HEK293 (cell line): Measurements from ENCODE around the gene NAA25.
A peak's percentile ranks its signal among the peaks of the same experiment; 100 is the strongest.

Experiments
- CTCF ChIA-PET: fragments of 350-600 bp; formaldehyde crosslinking; extraction: SDS; loops from one replicate; lab custom pipeline; 2021; ENCODE audit warnings: antibody characterized with exemption; lab: Yijun Ruan, JAX
- POLR2A ChIA-PET: fragments of 300-600 bp; formaldehyde crosslinking; extraction: SDS; loops from one replicate; lab custom pipeline; 2020; ENCODE audit warnings: antibody characterized with exemption, inconsistent platforms; lab: Yijun Ruan, JAX
- H3K27ac ChIP-seq: fragments of 200-500 bp; sonication (Bioruptor generic); 2 replicates; pipeline ENCODE4 v1.5.1; 2014; ENCODE audit warnings: low read depth, low read length, control low read depth, inconsistent platforms; ENCODE audit errors: extremely low read depth
- H3K36me3 ChIP-seq, 2 experiments: fragments of 200-500 bp in 1 of 2; sonication (Bioruptor generic) in 1 of 2; 1 replicate in 1 of 2; 2 replicates in 1 of 2; pipeline ENCODE4 v1.5.1; 2014 to 2017; ENCODE audit warnings: inconsistent platforms in 2 of 2, low read length in 2 of 2; ENCODE audit not compliant: control insufficient read depth in 2 of 2, insufficient read depth in 1 of 2
- H3K4me1 ChIP-seq: fragments of 200-500 bp; sonication (Bioruptor generic); 2 replicates; pipeline ENCODE4 v1.5.1; 2014; ENCODE audit warnings: mild to moderate bottlenecking, low read length, inconsistent platforms; ENCODE audit not compliant: control insufficient read depth, insufficient read depth
- H3K4me3 ChIP-seq: 2 replicates; pipeline ENCODE4 v1.5.1; 2011; ENCODE audit warnings: low read depth, mild to moderate bottlenecking, control low read depth, low read length, moderate library complexity
- H3K9me3 ChIP-seq: fragments of 200-500 bp; sonication (Bioruptor generic); 2 replicates; pipeline ENCODE4 v1.5.1; 2014; ENCODE audit warnings: low read depth, low read length, inconsistent platforms; ENCODE audit not compliant: control insufficient read depth, insufficient read depth
- GFI1B ChIP-seq: fragments of 450-650 bp; formaldehyde crosslinking; IDR thresholded peaks from 2 replicates; pipeline ENCODE4 v1.5.1; 2016; ENCODE audit warnings: missing biosample characterization, missing genetic modification characterization
- HOXD13 ChIP-seq: sonication (generic); formaldehyde crosslinking; IDR thresholded peaks from 2 replicates; pipeline ENCODE4 v1.8.0; 2022; ENCODE audit warnings: missing genetic modification reagents, borderline replicate concordance
- KLF7 ChIP-seq: fragments of 450-650 bp; formaldehyde crosslinking; IDR thresholded peaks from 2 replicates; pipeline ENCODE4 v1.5.1; 2016; ENCODE audit warnings: missing biosample characterization, missing genetic modification characterization, borderline replicate concordance
- YY1 ChIP-seq: fragments of 450-650 bp; formaldehyde crosslinking; IDR thresholded peaks from 2 replicates; pipeline ENCODE4 v1.5.1; 2018; ENCODE audit warnings: missing biosample characterization, missing genetic modification characterization
- ZBTB1 ChIP-seq: fragments of 450-650 bp; formaldehyde crosslinking; IDR thresholded peaks from 2 replicates; pipeline ENCODE4 v1.5.1; 2016; ENCODE audit warnings: missing biosample characterization, missing genetic modification characterization
- ZBTB6 ChIP-seq: fragments of 450-650 bp; formaldehyde crosslinking; IDR thresholded peaks from 2 replicates; pipeline ENCODE4 v1.5.1; 2017; ENCODE audit warnings: missing biosample characterization, missing genetic modification characterization
- ZBTB8A ChIP-seq: fragments of 450-650 bp; formaldehyde crosslinking; IDR thresholded peaks from 2 replicates; pipeline ENCODE4 v1.5.1; 2016; ENCODE audit warnings: missing biosample characterization, missing genetic modification characterization
- ZFHX2 ChIP-seq: fragments of 450-650 bp; formaldehyde crosslinking; conservative IDR thresholded peaks from 2 replicates; pipeline ENCODE4 v1.5.1; 2016; ENCODE audit warnings: missing biosample characterization, missing genetic modification characterization
- ZNF19 ChIP-seq: fragments of 450-650 bp; formaldehyde crosslinking; IDR thresholded peaks from 2 replicates; pipeline ENCODE4; 2016; ENCODE audit warnings: missing biosample characterization, missing genetic modification characterization, low read depth
- ZNF211 ChIP-seq: fragments of 450-650 bp; formaldehyde crosslinking; IDR thresholded peaks from 2 replicates; pipeline ENCODE4 v1.5.1; 2016; ENCODE audit warnings: low read depth, missing biosample characterization, missing genetic modification characterization
- ZNF274 ChIP-seq, 2 experiments: fragments of 200-500 bp in 1 of 2; fragments of 450-650 bp in 1 of 2; sonication (Bioruptor generic) in 1 of 2; formaldehyde crosslinking in 1 of 2; IDR thresholded peaks; 2 replicates each; pipeline versions ENCODE4 v1.5.1 to v1.6.1; 2014 to 2016; ENCODE audit warnings: borderline replicate concordance in 1 of 2, inconsistent platforms in 1 of 2, low read length in 1 of 2, missing biosample characterization in 1 of 2, missing genetic modification characterization in 1 of 2
- ZNF37A ChIP-seq: fragments of 450-650 bp; IDR thresholded peaks from 2 replicates; pipeline ENCODE4 v1.5.1; 2018; ENCODE audit warnings: missing biosample characterization, missing genetic modification characterization
- ZNF391 ChIP-seq: fragments of 450-650 bp; formaldehyde crosslinking; IDR thresholded peaks from 2 replicates; pipeline ENCODE4 v1.5.1; 2016; ENCODE audit warnings: low read depth, missing biosample characterization, missing genetic modification characterization, borderline replicate concordance
- ZNF398 ChIP-seq: fragments of 450-650 bp; formaldehyde crosslinking; IDR thresholded peaks from 2 replicates; pipeline ENCODE4 v1.5.1; 2017; ENCODE audit warnings: missing biosample characterization, missing genetic modification characterization
- ZNF473 ChIP-seq: fragments of 450-650 bp; formaldehyde crosslinking; IDR thresholded peaks from 2 replicates; pipeline ENCODE4 v1.5.1; 2017; ENCODE audit warnings: missing biosample characterization, missing genetic modification characterization
- ZNF561 ChIP-seq: fragments of 450-650 bp; IDR thresholded peaks from 2 replicates; pipeline ENCODE4 v1.5.1; 2018; ENCODE audit warnings: missing biosample characterization, missing genetic modification characterization, borderline replicate concordance
- ZNF623 ChIP-seq: fragments of 450-650 bp; formaldehyde crosslinking; IDR thresholded peaks from 2 replicates; pipeline ENCODE4 v1.5.1; 2016; ENCODE audit warnings: missing biosample characterization, missing genetic modification characterization
- ZNF658 ChIP-seq: fragments of 450-650 bp; formaldehyde crosslinking; IDR thresholded peaks from 2 replicates; pipeline ENCODE4; 2016; ENCODE audit warnings: missing biosample characterization, missing genetic modification characterization
- ZNF791 ChIP-seq: fragments of 450-650 bp; formaldehyde crosslinking; IDR thresholded peaks from 2 replicates; pipeline ENCODE4 v1.5.1; 2016; ENCODE audit warnings: missing biosample characterization, missing genetic modification characterization
- ZNF792 ChIP-seq: fragments of 450-650 bp; formaldehyde crosslinking; IDR thresholded peaks from 2 replicates; pipeline ENCODE4 v1.5.1; 2016; ENCODE audit warnings: missing biosample characterization, missing genetic modification characterization
- ZNF837 ChIP-seq: fragments of 450-650 bp; formaldehyde crosslinking; IDR thresholded peaks from 2 replicates; pipeline ENCODE4 v1.5.1; 2016; ENCODE audit warnings: missing biosample characterization, missing genetic modification characterization
- ZNF843 ChIP-seq: fragments of 450-650 bp; formaldehyde crosslinking; IDR thresholded peaks from 2 replicates; pipeline ENCODE4 v1.5.1; 2016; ENCODE audit warnings: missing biosample characterization, missing genetic modification characterization
- ZSCAN5A ChIP-seq: fragments of 450-650 bp; formaldehyde crosslinking; IDR thresholded peaks from 2 replicates; pipeline ENCODE4 v1.5.1; 2016; ENCODE audit warnings: missing biosample characterization, missing genetic modification characterization
- TF ChIP-seq, protein P1 (sequence below): fragments of 450-650 bp; formaldehyde crosslinking; IDR thresholded peaks from 2 replicates; pipeline ENCODE4 v1.5.1; 2017; ENCODE audit warnings: missing biosample characterization, missing genetic modification characterization
- TF ChIP-seq, protein P2 (sequence below): fragments of 450-650 bp; formaldehyde crosslinking; IDR thresholded peaks from 2 replicates; pipeline ENCODE4 v1.5.1; 2016; ENCODE audit warnings: missing biosample characterization, missing genetic modification characterization
- TF ChIP-seq, protein P3 (sequence below): fragments of 450-650 bp; formaldehyde crosslinking; IDR thresholded peaks from 2 replicates; pipeline ENCODE4 v1.5.1; 2016; ENCODE audit warnings: missing biosample characterization, missing genetic modification characterization, low read depth

NAA25 gene

GRCh38 chr12:112108202-112109079 is at the start of gene NAA25:
Gene NAA25 (minus strand): TSS chr12:112108783. CDS start chr12:112108773, 10 bp downstream.
- Histone ChIP-seq H3K9me3 (no peaks in the 10 kb centered on the region), H3K36me3 (peaks cover 13 to 24% of the 10 kb centered on the region in 2 experiments; a peak in 2 of 3 replicates), H3K4me1 (peaks cover 18% of the 10 kb centered on the region), H3K27ac (peak within 1 kb of the TSS; percentile 95), H3K4me3 (peak within 1 kb of the TSS; percentile 88)
- POLR2A ChIA-PET, result interaction anchor here (0.6 to 5.9 kb wide), 9 partner anchors 8 to 317 kb away, joined by 3 to 53 read pairs (median 5); partner anchors contain the start of genes ERP29, TMEM116 and TRAFD1
- CTCF ChIA-PET, result interaction anchor here (1.9 kb wide), 1 partner anchor 15 kb away, joined by 7 read pairs; no protein-coding TSS in a partner anchor
- no peak for TF ChIP-seq ZNF791 (tag by site-specific recombination)
- TF ChIP-seq ZNF792 (tag by site-specific recombination), result no peak
- TF ChIP-seq ZNF37A (tag by site-specific recombination), result no peak
- TF ChIP-seq ZFHX2 (tag by site-specific recombination), result peak; percentile 30; the same call in 1 of the 2 replicates
- no peak for TF ChIP-seq ZNF658 (tag by site-specific recombination)
- TF ChIP-seq GFI1B (tag by site-specific recombination), result no peak
- peak; percentile 14; the same call in 1 of the 2 replicates for TF ChIP-seq ZNF561 (tag by site-specific recombination)
- no peak for TF ChIP-seq ZBTB6 (tag by site-specific recombination)
- TF ChIP-seq YY1, result peak; percentile 75
- TF ChIP-seq, protein P1, sequence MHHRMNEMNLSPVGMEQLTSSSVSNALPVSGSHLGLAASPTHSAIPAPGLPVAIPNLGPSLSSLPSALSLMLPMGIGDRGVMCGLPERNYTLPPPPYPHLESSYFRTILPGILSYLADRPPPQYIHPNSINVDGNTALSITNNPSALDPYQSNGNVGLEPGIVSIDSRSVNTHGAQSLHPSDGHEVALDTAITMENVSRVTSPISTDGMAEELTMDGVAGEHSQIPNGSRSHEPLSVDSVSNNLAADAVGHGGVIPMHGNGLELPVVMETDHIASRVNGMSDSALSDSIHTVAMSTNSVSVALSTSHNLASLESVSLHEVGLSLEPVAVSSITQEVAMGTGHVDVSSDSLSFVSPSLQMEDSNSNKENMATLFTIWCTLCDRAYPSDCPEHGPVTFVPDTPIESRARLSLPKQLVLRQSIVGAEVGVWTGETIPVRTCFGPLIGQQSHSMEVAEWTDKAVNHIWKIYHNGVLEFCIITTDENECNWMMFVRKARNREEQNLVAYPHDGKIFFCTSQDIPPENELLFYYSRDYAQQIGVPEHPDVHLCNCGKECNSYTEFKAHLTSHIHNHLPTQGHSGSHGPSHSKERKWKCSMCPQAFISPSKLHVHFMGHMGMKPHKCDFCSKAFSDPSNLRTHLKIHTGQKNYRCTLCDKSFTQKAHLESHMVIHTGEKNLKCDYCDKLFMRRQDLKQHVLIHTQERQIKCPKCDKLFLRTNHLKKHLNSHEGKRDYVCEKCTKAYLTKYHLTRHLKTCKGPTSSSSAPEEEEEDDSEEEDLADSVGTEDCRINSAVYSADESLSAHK, result no peak
- TF ChIP-seq, protein P2, sequence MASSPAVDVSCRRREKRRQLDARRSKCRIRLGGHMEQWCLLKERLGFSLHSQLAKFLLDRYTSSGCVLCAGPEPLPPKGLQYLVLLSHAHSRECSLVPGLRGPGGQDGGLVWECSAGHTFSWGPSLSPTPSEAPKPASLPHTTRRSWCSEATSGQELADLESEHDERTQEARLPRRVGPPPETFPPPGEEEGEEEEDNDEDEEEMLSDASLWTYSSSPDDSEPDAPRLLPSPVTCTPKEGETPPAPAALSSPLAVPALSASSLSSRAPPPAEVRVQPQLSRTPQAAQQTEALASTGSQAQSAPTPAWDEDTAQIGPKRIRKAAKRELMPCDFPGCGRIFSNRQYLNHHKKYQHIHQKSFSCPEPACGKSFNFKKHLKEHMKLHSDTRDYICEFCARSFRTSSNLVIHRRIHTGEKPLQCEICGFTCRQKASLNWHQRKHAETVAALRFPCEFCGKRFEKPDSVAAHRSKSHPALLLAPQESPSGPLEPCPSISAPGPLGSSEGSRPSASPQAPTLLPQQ (tag by site-specific recombination), result peak; percentile 21; the same call in 1 of the 2 replicates
- no peak for TF ChIP-seq ZNF473
- TF ChIP-seq ZNF623 (tag by site-specific recombination), result no peak
- TF ChIP-seq KLF7 (tag by site-specific recombination), result no peak
- TF ChIP-seq ZBTB8A (tag by site-specific recombination), result no peak
- TF ChIP-seq ZSCAN5A (tag by site-specific recombination), result no peak
- no peak for TF ChIP-seq ZNF398 (tag by site-specific recombination)
- TF ChIP-seq, protein P3, sequence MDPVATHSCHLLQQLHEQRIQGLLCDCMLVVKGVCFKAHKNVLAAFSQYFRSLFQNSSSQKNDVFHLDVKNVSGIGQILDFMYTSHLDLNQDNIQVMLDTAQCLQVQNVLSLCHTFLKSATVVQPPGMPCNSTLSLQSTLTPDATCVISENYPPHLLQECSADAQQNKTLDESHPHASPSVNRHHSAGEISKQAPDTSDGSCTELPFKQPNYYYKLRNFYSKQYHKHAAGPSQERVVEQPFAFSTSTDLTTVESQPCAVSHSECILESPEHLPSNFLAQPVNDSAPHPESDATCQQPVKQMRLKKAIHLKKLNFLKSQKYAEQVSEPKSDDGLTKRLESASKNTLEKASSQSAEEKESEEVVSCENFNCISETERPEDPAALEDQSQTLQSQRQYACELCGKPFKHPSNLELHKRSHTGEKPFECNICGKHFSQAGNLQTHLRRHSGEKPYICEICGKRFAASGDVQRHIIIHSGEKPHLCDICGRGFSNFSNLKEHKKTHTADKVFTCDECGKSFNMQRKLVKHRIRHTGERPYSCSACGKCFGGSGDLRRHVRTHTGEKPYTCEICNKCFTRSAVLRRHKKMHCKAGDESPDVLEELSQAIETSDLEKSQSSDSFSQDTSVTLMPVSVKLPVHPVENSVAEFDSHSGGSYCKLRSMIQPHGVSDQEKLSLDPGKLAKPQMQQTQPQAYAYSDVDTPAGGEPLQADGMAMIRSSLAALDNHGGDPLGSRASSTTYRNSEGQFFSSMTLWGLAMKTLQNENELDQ (tag by site-specific recombination), result no peak
- no peak for TF ChIP-seq ZNF19 (tag by site-specific recombination)
- no peak for TF ChIP-seq ZNF391
- TF ChIP-seq ZNF211 (tag by site-specific recombination), result no peak
- no peak for TF ChIP-seq ZNF843
- no peak for TF ChIP-seq ZNF274 (IDR thresholded peaks at IDR 0.05; ENCODE audit: low read length)
- TF ChIP-seq ZNF274 (tag by site-specific recombination; IDR thresholded peaks at IDR 0.05; ENCODE audit: borderline replicate concordance), result no peak
- TF ChIP-seq ZNF837, result no peak
- TF ChIP-seq HOXD13, result 0 out of 2 replicates have a peak, but pooled peaks have one; percentile 7
- TF ChIP-seq ZBTB1 (tag by site-specific recombination), result no peak
